ENCODE results near the gene RAD51B.

RAD51B gene

GRCh38 chr14:68539241-68539737 is 719.7 kb downstream of the RAD51B start:
- TF ChIP-seq CTCF (IDR thresholded peaks at IDR 0.05; ENCODE audit: extremely low read depth, missing control alignments), result no peak

GRCh38 chr14:68539789-68540188 is 720.2 kb downstream of the RAD51B start:
- TF ChIP-seq CTCF (IDR thresholded peaks at IDR 0.05; ENCODE audit: extremely low read depth, missing control alignments), result no peak
- DNase-seq (ENCODE audit: low spot score), result no peak

More at GRCh38 chr14:68539241-68539737, 719.7 kb downstream of the RAD51B start:
- DNase-seq (ENCODE audit: low spot score), result no peak

- TF ChIP-seq CTCF (IDR thresholded peaks at IDR 0.05; ENCODE audit: extremely low read depth, missing control alignments), result no peak
- DNase-seq (ENCODE audit: low spot score), result no peak
Observed at GRCh38 chr14:68541178-68541896, 721.8 kb downstream of the RAD51B start.

- no peak for DNase-seq (ENCODE audit: low spot score)
- TF ChIP-seq CTCF (IDR thresholded peaks at IDR 0.05; ENCODE audit: extremely low read depth, missing control alignments), result no peak
Observed at GRCh38 chr14:68542346-68542745, 722.8 kb downstream of the RAD51B start.

GRCh38 chr14:68543516-68543915 is 723.9 kb downstream of the RAD51B start:
- DNase-seq (ENCODE audit: low spot score), result no peak
- TF ChIP-seq CTCF (IDR thresholded peaks at IDR 0.05; ENCODE audit: extremely low read depth, missing control alignments), result no peak

- TF ChIP-seq CTCF (IDR thresholded peaks at IDR 0.05; ENCODE audit: extremely low read depth, missing control alignments), result no peak
- DNase-seq (ENCODE audit: low spot score), result no peak
Observed at GRCh38 chr14:68544081-68544892, 724.7 kb downstream of the RAD51B start.

- no peak for TF ChIP-seq CTCF (IDR thresholded peaks at IDR 0.05; ENCODE audit: extremely low read depth, missing control alignments)
- no peak for DNase-seq (ENCODE audit: low spot score)
Observed at GRCh38 chr14:68546839-68547238, 727.3 kb downstream of the RAD51B start.

Measured in GM20000 (cell line).